HepG2 (cell line): ENCODE data around the gene PLS1. TPM values are rescaled to one million over a fixed set of nuclear protein-coding genes. Genes with fewer than 3 reads are reported as not detected.

Source experiments
- ATAC-seq: fragments of 200-7000 bp; cut with Tn5 transposase; 3 replicates; pipeline ENCODE4 v1.9.1; 2020; ENCODE audit warnings: mild to moderate bottlenecking, moderate library complexity
- BruUV-seq: library from RNA; stranded (reverse); fragments of 400-500 nt; replicated peaks from 2 replicates; lab custom pipeline; 2021; lab: Mats Ljungman, UMichigan
- CTCF ChIA-PET: fragments of 300-600 bp; formaldehyde crosslinking; extraction: SDS; loops from one replicate; lab custom pipeline; 2021; ENCODE audit warnings: low total read pairs, inconsistent platforms, low intra/inter-chr PET ratio; lab: Yijun Ruan, JAX
- POLR2A ChIA-PET: fragments of 350-600 bp; sonication (Branson Sonifier 250); formaldehyde crosslinking; loops from one replicate; lab custom pipeline; 2020; ENCODE audit warnings: antibody characterized with exemption, inconsistent platforms; lab: Yijun Ruan, JAX
- DNase-seq: peaks from one replicate; pipeline ENCODE4 v3.0.0-alpha.2; 2015; ENCODE audit warnings: low spot score
- FAIRE-seq: peaks from 3 replicates; lab custom pipeline; 2011; peaks lifted over from hg19 to GRCh38; lab: Jason Lieb, UNC
- H2AFZ ChIP-seq: one replicate; pipeline ENCODE4 v1.6.1; 2011; ENCODE audit warnings: low read length, inconsistent platforms
- H3K27ac ChIP-seq: fragments of 300-600 bp; 3 replicates; pipeline ENCODE4 v1.8.0; 2011; ENCODE audit warnings: mixed run types, mild to moderate bottlenecking, mixed read lengths, low read length, inconsistent platforms; ENCODE audit not compliant: insufficient read depth; ENCODE audit errors: extremely low read length
- H3K27me3 ChIP-seq, 2 experiments: fragments of 200-600 bp in 1 of 2; 2 replicates in 1 of 2; 3 replicates in 1 of 2; pipeline versions ENCODE4 v1.6.0 to v1.8.0; 2011; ENCODE audit warnings: low read length in 2 of 2, mild to moderate bottlenecking in 2 of 2, moderate library complexity in 2 of 2, inconsistent platforms in 1 of 2; ENCODE audit not compliant: insufficient read depth in 2 of 2, control insufficient read depth in 1 of 2
- H3K36me3 ChIP-seq, 2 experiments: fragments of 200-600 bp in 1 of 2; replicated peaks in 1 of 2; 2 replicates in 1 of 2; 3 replicates in 1 of 2; pipeline versions ENCODE4 v1.5.1 to v1.8.0; 2011; ENCODE audit warnings: low read length in 2 of 2, inconsistent platforms in 1 of 2; ENCODE audit not compliant: insufficient read depth in 2 of 2, control insufficient read depth in 1 of 2
- H3K4me1 ChIP-seq: 2 replicates; pipeline ENCODE4 v1.5.1; 2012; ENCODE audit warnings: low read length, inconsistent platforms; ENCODE audit not compliant: insufficient read depth
- H3K4me2 ChIP-seq: 2 replicates; pipeline ENCODE4 v1.6.0; 2011; ENCODE audit warnings: low read depth, low read length, inconsistent platforms
- H3K4me3 ChIP-seq, 3 experiments: fragments of 200-600 bp in 1 of 3; sonication (generic), shearing (Covaris generic) in 1 of 3; replicated peaks in 1 of 3; 2 replicates each; pipeline ENCODE4 v1.5.1; 2011 to 2016; ENCODE audit warnings: low read length in 3 of 3, inconsistent platforms in 2 of 3, low read depth in 2 of 3, mild to moderate bottlenecking in 2 of 3, control low read depth in 1 of 3, mixed read lengths in 1 of 3; ENCODE audit not compliant: insufficient read depth in 1 of 3
- H3K79me2 ChIP-seq: one replicate; pipeline ENCODE4 v1.6.1; 2011; ENCODE audit warnings: low read length, inconsistent platforms; ENCODE audit not compliant: insufficient read depth
- H3K9ac ChIP-seq: 2 replicates; pipeline ENCODE4 v1.6.0; 2011; ENCODE audit warnings: mild to moderate bottlenecking, low read depth, low read length, inconsistent platforms; ENCODE audit not compliant: insufficient read depth
- H3K9me3 ChIP-seq: 2 replicates; pipeline ENCODE4 v1.5.1; 2012; ENCODE audit warnings: mild to moderate bottlenecking, low read length
- H4K20me1 ChIP-seq: 2 replicates; pipeline ENCODE4 v1.6.0; 2011; ENCODE audit warnings: inconsistent platforms, mild to moderate bottlenecking, low read length, moderate library complexity; ENCODE audit not compliant: insufficient read depth
- CTCF ChIP-seq: sonication (generic); formaldehyde crosslinking; IDR thresholded peaks from 2 replicates; pipeline ENCODE4 v1.5.0; 2020; ENCODE audit warnings: mild to moderate bottlenecking, missing genetic modification reagents, moderate library complexity
- KDM6A ChIP-seq: IDR thresholded peaks from 2 replicates; pipeline ENCODE4 v1.6.1; 2016; ENCODE audit warnings: low read depth
- NCOA1 ChIP-seq: sonication (generic); formaldehyde crosslinking; IDR thresholded peaks from 2 replicates; pipeline ENCODE4 v1.9.0; 2021; ENCODE audit warnings: missing genetic modification reagents
- NR0B2 ChIP-seq: sonication (generic); formaldehyde crosslinking; IDR thresholded peaks from 2 replicates; pipeline ENCODE4 v1.4.0; 2020; ENCODE audit warnings: mild to moderate bottlenecking, missing genetic modification reagents
- ZMYM4 ChIP-seq: sonication (generic); formaldehyde crosslinking; IDR thresholded peaks from 2 replicates; pipeline ENCODE4 v1.8.1; 2023; ENCODE audit warnings: mild to moderate bottlenecking, missing genetic modification reagents
- ZNF446 ChIP-seq: sonication (generic); formaldehyde crosslinking; IDR thresholded peaks from 2 replicates; pipeline ENCODE4 v1.5.0; 2020; ENCODE audit warnings: mild to moderate bottlenecking, missing genetic modification reagents
- ZNF552 ChIP-seq: sonication (generic); formaldehyde crosslinking; IDR thresholded peaks from 2 replicates; pipeline ENCODE4 v1.9.0; 2022; ENCODE audit warnings: missing genetic modification reagents, mild to moderate bottlenecking, borderline replicate concordance
- ZNF652 ChIP-seq: IDR thresholded peaks from 2 replicates; pipeline ENCODE4 v1.6.1; 2016; ENCODE audit warnings: low read depth, borderline replicate concordance
- WGBS: methylation state at CpG from one replicate; pipeline ENCODE4 v1.1.6; 2017; ENCODE audit warnings: low lambda C conversion rate; 5-methylcytosine and 5-hydroxymethylcytosine counted together
- in situ Hi-C: cut with HindIII; loops from 2 replicates; pipeline ENCODE4 v1.10.0; 2017; ENCODE audit warnings: low pct_unique_long_range_greater_than_20kb; ENCODE audit not compliant: extremely low pct_ligation_motif_present
- intact Hi-C: fragments of 100-400 bp; cut with micrococcal nuclease; formaldehyde crosslinking; loops from one replicate; pipeline ENCODE4 v1.10.0; 2022; ENCODE audit not compliant: unreplicated experiment
- polyA plus RNA-seq, 8 experiments: library from polyadenylated mRNA; depleted of rRNA in 3 of 8; stranded (reverse) in 7 of 8; unstranded in 1 of 8; fragments of >200 nt; fragmentation: Illumina TruSeq in 4 of 8; extraction: Trizol in 4 of 8; gene quantifications; 2 replicates each; pipeline versions ENCODE4 v1.2.1 to v1.2.3, GENCODE V29; 2011 to 2016; ENCODE audit warnings: low read depth in 4 of 8, missing spikeins in 1 of 8, mixed read lengths in 1 of 8; ENCODE audit not compliant: insufficient read depth in 1 of 8
- total RNA-seq, 5 experiments: library from RNA; depleted of rRNA; stranded (reverse); fragments of >200 nt; fragmentation: Illumina TruSeq; extraction: Trizol; gene quantifications; 2 replicates each; pipeline ENCODE4 v1.2.3, GENCODE V29; 2016; ENCODE audit warnings: low read depth in 1 of 5

Gene PLS1
- total and polyA plus RNA-seq, 2 of the 13 experiments (the other 11 are each of a cell fraction or from before 2014, with no cell fraction given): 11.2 to 21.1 TPM

DNA sequence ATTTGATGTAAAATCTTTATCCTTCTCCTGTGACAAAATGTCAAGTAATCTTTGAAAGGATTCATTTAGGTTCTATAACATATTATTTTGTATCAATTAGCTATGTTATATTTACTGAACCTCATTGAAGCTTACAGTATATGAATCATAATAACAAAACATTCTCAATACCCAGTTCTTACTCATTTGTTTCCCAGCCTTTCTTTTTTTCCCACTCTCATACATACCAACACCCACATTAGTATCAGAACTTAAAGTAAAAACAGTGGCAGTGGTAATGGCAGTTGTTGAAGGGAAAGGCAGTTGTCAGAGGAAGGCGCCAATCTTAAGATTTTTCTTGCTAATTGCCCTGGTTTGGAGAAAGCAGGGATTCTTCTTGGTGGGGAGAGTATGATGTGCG is 94.4 kb downstream of the PLS1 start:
- Histone ChIP-seq H3K4me3 (no peak overlapping the region), H3K4me2 (no peak overlapping the region), H3K27me3 (no peaks in the 10 kb centered on the region), H3K4me1 (no peaks in the 10 kb centered on the region), H4K20me1 (no peaks in the 10 kb centered on the region), H3K79me2 (no peaks in the 10 kb centered on the region), H3K27ac (no peak overlapping the region), H3K9me3 (no peaks in the 10 kb centered on the region), H3K36me3 (peaks cover 1 to 16% of the 10 kb centered on the region in 2 experiments; a peak in 3 of 5 replicates), H3K9ac (no peak overlapping the region), H2AFZ (no peak overlapping the region)
- CTCF ChIA-PET: no interaction called here
- POLR2A ChIA-PET: no interaction called here
- no TSS peak for BruUV-seq
- DNase-seq: no peak
- 96% methylated on average over 2 of the region's 2 CpGs for WGBS
- TF ChIP-seq ZNF446 (CRISPR knock-in tag): no peak
- no peak for TF ChIP-seq ZMYM4 (CRISPR knock-in tag)
- no peak for TF ChIP-seq ZNF552 (CRISPR knock-in tag)
- TF ChIP-seq NCOA1: no peak
- TF ChIP-seq NR0B2 (CRISPR knock-in tag): no peak
- no peak for TF ChIP-seq CTCF
- TF ChIP-seq ZNF652 (CRISPR knock-in tag): no peak
- no peak for TF ChIP-seq KDM6A
- intact Hi-C loops (no loop called here), in situ Hi-C loops (no loop called here)
- FAIRE-seq: no peak
- ATAC-seq: no peak
